Neural crest cell (in vitro differentiated cells): Measurements from ENCODE around the gene ACP7. TPM values are rescaled to one million over a fixed set of nuclear protein-coding genes. Genes with fewer than 3 reads are reported as not detected.
A peak's percentile ranks its signal among the peaks of the same experiment; 100 is the strongest.

Experiments
- DNase-seq: peaks from one replicate; pipeline ENCODE4 v3.0.0; 2021; ENCODE audit warnings: low read depth, mixed read lengths, low spot score
- H3K27ac Mint-ChIP-seq: one replicate; pipeline ENCODE4 v1.8.0; 2021; ENCODE audit warnings: mild to moderate bottlenecking, mixed read lengths; ENCODE audit not compliant: unreplicated experiment
- H3K27me3 Mint-ChIP-seq: 2 replicates; pipeline ENCODE4 v1.8.0; 2021; ENCODE audit warnings: low read depth, mild to moderate bottlenecking, mixed read lengths
- H3K36me3 Mint-ChIP-seq: 2 replicates; pipeline ENCODE4 v1.8.0; 2021; ENCODE audit warnings: low read depth, mild to moderate bottlenecking, mixed read lengths
- H3K4me1 Mint-ChIP-seq: 2 replicates; pipeline ENCODE4 v1.8.0; 2021; ENCODE audit warnings: mixed read lengths
- H3K4me3 Mint-ChIP-seq: one replicate; pipeline ENCODE4 v1.8.0; 2021; ENCODE audit warnings: mild to moderate bottlenecking, mixed read lengths
- H3K9me3 Mint-ChIP-seq: 2 replicates; pipeline ENCODE4 v1.8.0; 2021; ENCODE audit warnings: mixed read lengths
- total RNA-seq: library from RNA; stranded (reverse); gene quantifications from 2 replicates; pipeline ENCODE4 v1.2.1, GENCODE V29; 2021
- TF ChIP-seq, protein P1 (sequence below): fragments of 200-600 bp; sonication (generic); conservative IDR thresholded peaks from 2 replicates; pipeline ENCODE4 v1.5.0; 2021; ENCODE audit warnings: antibody characterized with exemption, mild to moderate bottlenecking

Gene ACP7
- total RNA-seq, 1 donor from 2014 or later, result not detected

DNA sequence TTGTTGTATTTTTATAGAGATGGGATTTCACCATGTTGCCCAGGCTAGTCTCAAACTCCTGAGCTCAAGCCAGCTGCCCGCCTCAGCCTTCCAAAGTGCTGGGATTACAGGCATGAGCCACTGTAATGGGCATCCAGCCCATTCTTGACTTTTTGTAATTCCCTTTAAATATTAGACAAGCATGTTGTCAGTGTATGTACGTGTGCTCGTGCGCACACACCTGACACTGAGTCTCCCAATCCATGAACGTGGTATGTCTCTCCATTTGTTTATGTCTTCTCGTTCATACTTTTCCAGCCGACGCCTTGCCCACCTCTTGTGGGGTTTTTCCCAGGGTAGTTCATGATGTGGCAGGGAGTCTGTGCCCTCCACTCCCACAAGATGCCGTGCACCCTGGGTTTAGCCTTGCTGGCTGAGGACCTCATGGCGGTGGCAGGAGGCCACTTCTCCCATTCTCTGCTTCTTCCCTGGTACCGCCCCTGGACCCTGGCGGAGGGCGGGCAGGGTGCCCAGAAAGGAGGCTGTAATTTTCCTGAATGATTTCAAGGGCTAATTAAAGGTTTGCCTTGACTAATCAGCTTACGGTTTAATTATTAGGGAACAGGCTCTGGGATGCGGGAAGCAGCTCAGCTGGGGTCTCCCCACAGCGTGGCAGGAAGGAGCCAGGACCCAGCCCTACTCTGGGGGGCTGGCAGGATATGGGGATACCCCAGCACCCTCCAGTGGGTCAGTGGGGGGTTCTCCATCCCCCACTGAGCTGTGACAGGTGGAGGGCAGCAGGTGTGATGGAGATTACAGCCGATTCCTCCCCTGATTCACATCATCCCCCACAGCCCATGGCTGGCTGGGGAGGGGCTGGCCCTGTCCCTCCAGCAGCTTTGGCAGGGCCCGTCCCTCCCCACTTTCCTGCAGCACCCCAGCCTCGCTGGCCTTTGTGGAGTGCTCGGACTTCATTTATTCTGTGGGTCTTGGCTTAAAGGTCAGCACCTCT is 54.3 kb downstream of the ACP7 start:
- TF ChIP-seq, protein P1, sequence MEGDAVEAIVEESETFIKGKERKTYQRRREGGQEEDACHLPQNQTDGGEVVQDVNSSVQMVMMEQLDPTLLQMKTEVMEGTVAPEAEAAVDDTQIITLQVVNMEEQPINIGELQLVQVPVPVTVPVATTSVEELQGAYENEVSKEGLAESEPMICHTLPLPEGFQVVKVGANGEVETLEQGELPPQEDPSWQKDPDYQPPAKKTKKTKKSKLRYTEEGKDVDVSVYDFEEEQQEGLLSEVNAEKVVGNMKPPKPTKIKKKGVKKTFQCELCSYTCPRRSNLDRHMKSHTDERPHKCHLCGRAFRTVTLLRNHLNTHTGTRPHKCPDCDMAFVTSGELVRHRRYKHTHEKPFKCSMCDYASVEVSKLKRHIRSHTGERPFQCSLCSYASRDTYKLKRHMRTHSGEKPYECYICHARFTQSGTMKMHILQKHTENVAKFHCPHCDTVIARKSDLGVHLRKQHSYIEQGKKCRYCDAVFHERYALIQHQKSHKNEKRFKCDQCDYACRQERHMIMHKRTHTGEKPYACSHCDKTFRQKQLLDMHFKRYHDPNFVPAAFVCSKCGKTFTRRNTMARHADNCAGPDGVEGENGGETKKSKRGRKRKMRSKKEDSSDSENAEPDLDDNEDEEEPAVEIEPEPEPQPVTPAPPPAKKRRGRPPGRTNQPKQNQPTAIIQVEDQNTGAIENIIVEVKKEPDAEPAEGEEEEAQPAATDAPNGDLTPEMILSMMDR, result no peak
- no peak overlapping the region for H3K4me3 Mint-ChIP-seq
- H3K27ac Mint-ChIP-seq, result no peak overlapping the region
- no peaks in the 10 kb centered on the region for H3K27me3 Mint-ChIP-seq
- no peak for DNase-seq
- peaks cover 34% of the 10 kb centered on the region for H3K4me1 Mint-ChIP-seq
- H3K9me3 Mint-ChIP-seq, result no peaks in the 10 kb centered on the region
- no peaks in the 10 kb centered on the region for H3K36me3 Mint-ChIP-seq

DNA sequence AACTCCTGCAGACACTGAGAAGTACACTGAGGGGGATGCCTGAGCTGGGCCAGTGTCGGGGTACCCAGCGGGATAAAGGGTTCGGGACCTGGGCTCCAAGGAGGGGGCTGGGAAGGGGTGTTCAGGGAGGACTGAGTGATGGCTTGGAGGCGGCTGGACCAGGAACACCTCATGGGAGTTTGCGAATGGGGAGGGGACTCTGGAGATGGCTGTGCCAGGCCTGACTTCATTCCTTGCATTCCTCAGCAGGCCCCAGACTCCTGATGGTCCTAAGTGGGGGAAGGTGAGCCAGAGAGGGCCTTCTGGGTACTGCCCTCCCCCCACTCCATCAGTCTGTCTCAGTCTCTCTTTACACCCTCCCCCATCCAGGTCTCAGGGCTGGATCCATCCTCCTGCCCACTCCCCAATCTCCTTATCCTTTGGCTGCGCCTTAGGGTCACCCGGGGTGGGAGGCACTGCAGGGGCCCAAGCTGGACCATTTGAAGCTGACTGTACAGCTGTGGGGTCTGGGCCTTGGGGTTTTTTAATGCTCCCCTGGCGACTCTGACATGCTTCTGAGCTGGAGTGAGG is 55.2 kb downstream of the ACP7 start:
- peaks cover 36% of the 10 kb centered on the region for H3K4me1 Mint-ChIP-seq
- no peak for DNase-seq
- H3K9me3 Mint-ChIP-seq, result no peaks in the 10 kb centered on the region

DNA sequence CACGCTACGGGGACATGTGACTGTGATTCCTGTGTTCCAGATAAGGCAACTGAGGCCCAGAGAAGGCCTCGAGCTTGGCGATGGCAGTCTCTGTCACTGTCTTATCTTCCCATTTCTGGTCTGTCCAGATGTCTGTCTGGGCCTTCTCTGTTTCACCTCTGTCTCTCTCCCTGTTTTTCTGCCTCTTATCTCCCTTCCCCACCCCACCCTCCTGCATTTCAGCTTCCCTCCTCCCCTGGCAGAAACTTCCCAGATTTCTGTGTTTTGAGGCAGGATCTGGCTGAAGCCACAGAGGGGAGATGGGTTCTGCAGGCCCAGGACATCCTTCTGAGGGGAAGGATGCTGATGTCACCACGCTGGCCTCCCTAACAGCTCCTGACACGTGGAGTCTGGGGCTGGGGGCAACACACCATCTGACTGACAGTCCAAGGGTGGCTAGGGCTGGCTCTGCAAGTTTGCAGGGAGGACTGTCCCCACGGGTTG is 55.8 kb downstream of the ACP7 start:
- no peaks in the 10 kb centered on the region for H3K27me3 Mint-ChIP-seq
- H3K27ac Mint-ChIP-seq, result peak overlapping the region; percentile 27
- no peaks in the 10 kb centered on the region for H3K9me3 Mint-ChIP-seq
- no peak overlapping the region for H3K4me3 Mint-ChIP-seq
- no peak for DNase-seq
- TF ChIP-seq, protein P1, result no peak
- H3K4me1 Mint-ChIP-seq, result peaks cover 41% of the 10 kb centered on the region
- no peaks in the 10 kb centered on the region for H3K36me3 Mint-ChIP-seq

More for the DNA sequence above, 55.2 kb downstream of the ACP7 start:
- TF ChIP-seq, protein P1, result no peak
- Mint-ChIP-seq H3K27ac (no peak overlapping the region), H3K36me3 (no peaks in the 10 kb centered on the region), H3K4me3 (no peak overlapping the region), H3K27me3 (no peaks in the 10 kb centered on the region)

DNA sequence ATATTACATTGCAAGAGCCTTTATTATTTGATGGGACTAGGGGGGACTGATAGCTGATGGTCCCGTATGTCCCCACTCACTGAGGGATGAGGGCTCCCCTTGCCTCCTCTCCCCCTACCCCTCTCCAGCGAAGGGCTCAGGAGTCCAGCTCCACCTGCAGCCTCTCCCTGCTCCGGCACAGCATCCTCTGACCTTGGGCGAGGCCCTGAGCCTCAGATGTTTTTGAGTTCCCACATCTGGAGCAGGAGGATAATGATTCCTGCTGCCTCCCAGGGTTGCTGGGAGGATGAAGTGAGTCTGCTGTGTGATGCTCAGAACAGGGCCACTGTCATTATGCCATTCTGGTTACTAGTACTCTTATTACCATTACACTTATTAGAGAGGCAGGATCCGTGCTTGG is 56.4 kb downstream of the ACP7 start:
- Mint-ChIP-seq H3K27ac (no peak overlapping the region), H3K4me1 (peaks cover 43% of the 10 kb centered on the region), H3K36me3 (no peaks in the 10 kb centered on the region), H3K9me3 (no peaks in the 10 kb centered on the region), H3K27me3 (no peaks in the 10 kb centered on the region), H3K4me3 (no peak overlapping the region)
- DNase-seq, result no peak
- TF ChIP-seq, protein P1, result no peak

DNA sequence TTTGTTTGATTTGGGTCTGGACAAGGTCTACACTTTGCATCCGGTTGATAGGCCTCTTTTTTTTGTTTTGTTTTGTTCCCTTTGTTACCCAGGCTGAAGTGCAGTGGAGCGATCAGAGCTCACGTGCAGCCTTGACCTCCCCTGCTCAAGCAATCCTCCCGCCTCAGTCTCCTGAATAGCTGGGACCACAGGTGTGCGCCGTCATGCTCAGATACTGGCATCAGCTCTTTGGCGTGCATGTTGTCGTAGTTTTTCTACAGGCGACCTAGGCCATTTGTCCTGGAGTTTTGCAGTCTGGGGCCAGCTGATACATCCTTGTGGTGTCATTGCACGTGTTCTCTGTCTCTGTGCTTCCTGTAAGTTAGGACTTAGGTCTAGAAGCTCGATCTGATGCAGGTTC is 57.8 kb downstream of the ACP7 start:
- H3K4me3 Mint-ChIP-seq, result no peak overlapping the region
- TF ChIP-seq, protein P1, result no peak
- no peaks in the 10 kb centered on the region for H3K9me3 Mint-ChIP-seq
- DNase-seq, result no peak
- H3K27me3 Mint-ChIP-seq, result no peaks in the 10 kb centered on the region
- H3K36me3 Mint-ChIP-seq, result no peaks in the 10 kb centered on the region
- H3K4me1 Mint-ChIP-seq, result peaks cover 42% of the 10 kb centered on the region
- H3K27ac Mint-ChIP-seq, result no peak overlapping the region
